LNCaP clone FGC (cell line): Measurements from ENCODE around the gene IMPG2.

Source experiments
- DNase-seq: peaks from one replicate; pipeline ENCODE4 v3.0.0-alpha.2; 2011; ENCODE audit warnings: low read depth
- H3K4me3 ChIP-seq: 2 replicates; pipeline ENCODE4 v1.5.1; 2011; ENCODE audit warnings: mild to moderate bottlenecking, low read depth, low read length, control low read depth
- TF ChIP-seq, protein P1 (sequence below): IDR thresholded peaks from 2 replicates; pipeline ENCODE4 v1.5.1; 2012; ENCODE audit warnings: mild to moderate bottlenecking; ENCODE audit not compliant: control insufficient read depth, insufficient read depth; ENCODE audit errors: extremely low read depth

IMPG2 gene

DNA sequence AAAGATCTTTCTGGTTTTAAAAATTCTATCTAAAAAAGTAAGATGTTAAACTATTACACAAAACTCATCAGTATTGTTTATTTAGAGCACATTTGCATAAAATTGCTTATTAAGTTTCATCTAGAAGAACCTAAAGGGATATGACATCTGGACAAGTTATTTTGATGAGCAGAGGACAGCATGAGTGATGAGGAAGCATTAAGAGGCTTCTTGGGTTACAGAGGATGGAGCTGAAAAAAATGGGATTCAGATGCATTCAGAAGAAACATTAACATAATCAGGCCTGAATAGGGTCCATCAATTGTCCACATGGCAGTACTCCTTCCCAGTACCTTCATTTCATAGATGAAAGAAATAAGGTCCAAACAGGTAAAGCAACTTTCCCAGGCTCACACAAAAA, 41.6 kb downstream of the IMPG2 start:
- no peak overlapping the region for H3K4me3 ChIP-seq
- TF ChIP-seq, protein P1, sequence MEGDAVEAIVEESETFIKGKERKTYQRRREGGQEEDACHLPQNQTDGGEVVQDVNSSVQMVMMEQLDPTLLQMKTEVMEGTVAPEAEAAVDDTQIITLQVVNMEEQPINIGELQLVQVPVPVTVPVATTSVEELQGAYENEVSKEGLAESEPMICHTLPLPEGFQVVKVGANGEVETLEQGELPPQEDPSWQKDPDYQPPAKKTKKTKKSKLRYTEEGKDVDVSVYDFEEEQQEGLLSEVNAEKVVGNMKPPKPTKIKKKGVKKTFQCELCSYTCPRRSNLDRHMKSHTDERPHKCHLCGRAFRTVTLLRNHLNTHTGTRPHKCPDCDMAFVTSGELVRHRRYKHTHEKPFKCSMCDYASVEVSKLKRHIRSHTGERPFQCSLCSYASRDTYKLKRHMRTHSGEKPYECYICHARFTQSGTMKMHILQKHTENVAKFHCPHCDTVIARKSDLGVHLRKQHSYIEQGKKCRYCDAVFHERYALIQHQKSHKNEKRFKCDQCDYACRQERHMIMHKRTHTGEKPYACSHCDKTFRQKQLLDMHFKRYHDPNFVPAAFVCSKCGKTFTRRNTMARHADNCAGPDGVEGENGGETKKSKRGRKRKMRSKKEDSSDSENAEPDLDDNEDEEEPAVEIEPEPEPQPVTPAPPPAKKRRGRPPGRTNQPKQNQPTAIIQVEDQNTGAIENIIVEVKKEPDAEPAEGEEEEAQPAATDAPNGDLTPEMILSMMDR: no peak
- no peak for DNase-seq

DNA sequence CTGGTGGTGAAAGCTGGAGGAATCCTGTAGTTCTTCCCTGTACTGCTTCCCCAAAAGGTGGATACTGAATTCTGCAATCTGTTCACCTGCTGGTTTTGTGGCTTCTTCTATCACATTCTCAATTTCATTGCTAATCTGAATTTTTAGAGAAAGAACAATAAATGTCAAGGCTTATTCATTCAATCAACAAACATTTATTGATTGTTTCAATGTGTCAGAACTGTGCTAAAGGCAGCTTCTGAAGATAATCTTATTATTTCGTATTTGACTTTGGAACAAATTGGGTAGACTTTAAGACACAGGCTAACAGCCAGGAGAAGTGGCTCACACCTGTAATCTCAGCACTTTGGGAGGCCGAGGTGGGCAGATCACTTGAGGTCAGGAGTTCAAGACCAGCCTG, 46.8 kb downstream of the IMPG2 start:
- DNase-seq: no peak
- no peak overlapping the region for H3K4me3 ChIP-seq
- TF ChIP-seq, protein P1: no peak

DNA sequence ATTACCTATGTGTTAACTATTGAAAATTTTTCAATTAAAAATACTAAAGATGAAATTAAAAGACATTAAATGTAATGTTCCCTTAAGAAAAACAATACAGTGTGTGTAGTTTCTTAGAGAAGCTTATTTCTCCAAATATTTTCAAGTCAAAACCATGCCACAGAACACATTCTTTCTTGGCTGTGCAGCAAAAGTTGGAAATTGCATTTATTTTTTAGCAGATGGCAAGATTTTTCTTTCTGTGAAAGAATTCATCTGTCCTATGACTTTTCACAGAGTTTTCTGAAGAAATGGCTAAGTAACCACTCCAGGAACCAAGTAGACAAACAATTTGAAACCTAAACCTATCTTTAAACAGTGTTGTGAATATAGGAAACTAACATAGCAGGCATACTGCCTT, 47.2 kb downstream of the IMPG2 start:
- no peak overlapping the region for H3K4me3 ChIP-seq
- TF ChIP-seq, protein P1: no peak
- DNase-seq: no peak

DNA sequence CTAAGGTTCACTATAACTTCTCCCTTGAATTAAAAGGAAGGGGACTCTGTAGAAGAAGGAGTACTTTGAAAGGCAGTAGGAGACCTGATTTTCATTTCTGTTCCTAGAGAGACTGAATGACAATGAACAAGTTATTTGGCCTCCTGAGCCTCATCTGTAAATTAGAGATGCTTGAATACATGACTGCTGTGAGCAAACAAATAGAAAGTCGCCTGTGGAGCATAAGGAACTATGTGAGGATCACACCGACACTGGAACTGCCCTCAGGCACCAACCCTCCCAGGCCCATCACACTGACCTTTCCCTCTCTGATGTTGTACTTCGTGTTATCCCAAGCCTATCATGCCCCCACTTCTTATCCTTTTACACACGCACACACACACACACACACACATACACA, 48.6 kb downstream of the IMPG2 start:
- TF ChIP-seq, protein P1: no peak
- DNase-seq: no peak
- H3K4me3 ChIP-seq: no peak overlapping the region

DNA sequence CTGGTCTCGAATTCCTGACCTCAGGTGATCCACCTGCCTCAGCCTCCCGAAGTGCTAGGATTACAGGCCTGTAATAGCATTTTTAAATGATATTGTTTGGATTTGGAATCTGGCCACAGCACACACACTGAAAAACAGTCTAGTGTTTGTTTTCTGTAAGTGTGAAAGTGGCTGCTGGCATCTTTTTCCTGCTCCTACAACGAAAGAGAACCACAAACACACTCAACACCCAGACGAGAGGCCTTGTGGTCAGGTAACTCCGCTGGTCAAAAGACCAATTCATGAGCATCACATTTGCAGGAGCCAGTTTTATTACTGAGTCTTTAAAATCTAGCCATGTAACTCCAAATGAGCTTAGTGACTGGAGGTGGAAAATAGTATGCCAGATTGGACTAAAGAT, 50.2 kb downstream of the IMPG2 start:
- TF ChIP-seq, protein P1: no peak
- no peak for DNase-seq
- H3K4me3 ChIP-seq: no peak overlapping the region

DNA sequence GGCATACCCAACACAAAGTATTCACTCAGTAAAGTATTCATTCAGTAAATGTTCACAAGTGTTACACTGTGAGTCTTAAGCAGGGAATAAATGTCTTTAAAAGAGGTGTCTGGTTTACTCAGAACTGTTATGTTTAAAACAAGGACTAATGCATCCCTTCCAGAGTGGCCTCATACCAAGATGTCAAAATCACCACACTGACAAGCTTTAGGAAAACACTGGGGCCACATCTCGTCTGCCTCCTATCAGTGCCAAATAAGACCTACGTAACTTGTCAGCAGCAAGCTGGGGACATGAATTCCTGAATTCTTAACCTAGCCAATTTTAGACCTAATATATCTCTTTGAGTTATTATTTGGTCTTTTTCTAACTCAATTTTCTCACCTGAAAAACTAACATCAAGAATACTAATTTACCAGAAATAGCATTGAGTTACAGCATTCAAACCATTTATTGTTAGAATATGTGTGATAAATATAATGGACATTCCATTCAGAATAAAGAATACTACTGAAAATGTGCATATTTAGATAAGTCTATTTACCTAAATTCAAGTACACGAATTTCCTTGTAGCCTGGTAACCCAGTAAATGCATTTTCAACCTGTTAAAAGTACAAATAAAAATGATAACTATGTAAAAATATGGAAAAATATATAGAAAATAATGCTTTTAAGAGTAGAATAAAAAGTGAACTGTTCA, 51.3 kb downstream of the IMPG2 start:
- no peak for DNase-seq
- TF ChIP-seq, protein P1: no peak
- no peak overlapping the region for H3K4me3 ChIP-seq

DNA sequence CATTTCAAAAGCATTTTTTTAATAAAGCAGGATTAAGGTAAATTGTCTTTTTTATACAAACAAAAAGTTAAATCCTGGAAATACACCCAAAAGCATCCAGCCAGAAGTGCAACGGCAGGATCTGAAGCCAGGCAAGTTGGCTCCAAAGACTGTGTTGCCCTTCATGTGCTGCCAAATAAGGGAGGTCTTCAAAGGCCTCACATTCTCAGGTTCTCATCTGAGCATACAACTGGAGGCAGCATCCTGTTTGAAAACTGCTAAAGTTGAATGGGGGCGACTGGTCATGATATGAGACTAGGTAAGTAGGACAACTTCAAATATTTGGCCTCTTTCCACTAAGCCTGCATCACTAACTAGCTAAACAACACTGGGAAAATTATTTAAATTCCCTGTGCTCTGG, 52.2 kb downstream of the IMPG2 start:
- H3K4me3 ChIP-seq: no peak overlapping the region
- DNase-seq: no peak
- TF ChIP-seq, protein P1: no peak
